H1 (cell line): ENCODE measurements around the gene SLC34A1.

Experiments
- BCL11A ChIP-seq, 2 experiments: IDR thresholded peaks; one replicate each; pipeline ENCODE4 v1.6.1; 2011; ENCODE audit warnings: low read depth in 2 of 2, low read length in 2 of 2, mild to moderate bottlenecking in 2 of 2
- JUND ChIP-seq: IDR thresholded peaks from 2 replicates; pipeline ENCODE4 v1.6.1; 2011; ENCODE audit warnings: mild to moderate bottlenecking, improper control_type of control experiment, low read length
- POLR2AphosphoS5 ChIP-seq: IDR thresholded peaks from 2 replicates; pipeline ENCODE4 v1.6.1; 2011; ENCODE audit warnings: low read depth, low read length
- SP2 ChIP-seq: IDR thresholded peaks from 2 replicates; pipeline ENCODE4 v1.6.1; 2012; ENCODE audit warnings: mild to moderate bottlenecking, low read length, inconsistent platforms

GRCh38 chr5:177349362-177349647 lies 34.9 kb upstream of the SLC34A1 start:
- TF ChIP-seq JUND (no peak), BCL11A (IDR thresholded peaks at IDR 0.05; ENCODE audit: low read depth in 2 of 2, low read length in 2 of 2) (no peak), POLR2AphosphoS5 (no peak), SP2 (no peak)
